ENCODE results near the gene NPFF. TPM values are rescaled to one million over a fixed set of nuclear protein-coding genes. Genes with fewer than 3 reads are reported as not detected.

Gene NPFF
- total and polyA plus RNA-seq, 2 of the 13 experiments (the other 11 are each of a cell fraction or from before 2014, with no cell fraction given) = not detected

DNA sequence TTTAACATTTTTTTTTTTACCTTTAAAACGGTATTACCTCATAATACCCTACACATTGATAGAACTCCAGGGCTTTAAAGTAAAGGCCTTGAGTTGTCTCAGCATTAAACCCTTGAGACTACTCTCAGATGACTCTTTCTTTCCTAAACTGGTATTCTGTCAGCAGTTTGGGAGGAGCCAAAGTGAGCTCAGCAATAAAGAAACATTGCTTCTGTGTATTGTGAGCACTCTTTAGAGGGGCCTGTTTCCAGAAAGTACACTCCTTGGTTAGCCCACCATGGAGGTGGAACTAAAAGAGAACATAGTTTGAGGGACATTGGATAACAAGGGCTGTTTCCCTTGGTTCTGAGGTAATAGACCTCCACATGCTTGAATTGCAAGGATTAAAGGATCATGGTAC, 28.4 kb downstream of the NPFF start:
- FAIRE-seq = no peak
- intact Hi-C loops (cut with micrococcal nuclease; ENCODE audit: unreplicated experiment) = no loop called here
- no peaks in the 10 kb centered on the region for H3K9me3 ChIP-seq (ENCODE audit: low read length)
- no peak overlapping the region for H3K4me3 ChIP-seq (replicated peaks in 1 of 3; ENCODE audit: insufficient read depth in 1 of 3, low read depth in 2 of 3, low read length in 3 of 3)
- H3K4me1 ChIP-seq (ENCODE audit: insufficient read depth, low read length) = no peaks in the 10 kb centered on the region
- no peak for TF ChIP-seq PCBP2 (optimal IDR thresholded peaks at IDR 0.05; ENCODE audit: low read depth, low read length, poor library complexity, severe bottlenecking)
- TF ChIP-seq, protein P1, sequence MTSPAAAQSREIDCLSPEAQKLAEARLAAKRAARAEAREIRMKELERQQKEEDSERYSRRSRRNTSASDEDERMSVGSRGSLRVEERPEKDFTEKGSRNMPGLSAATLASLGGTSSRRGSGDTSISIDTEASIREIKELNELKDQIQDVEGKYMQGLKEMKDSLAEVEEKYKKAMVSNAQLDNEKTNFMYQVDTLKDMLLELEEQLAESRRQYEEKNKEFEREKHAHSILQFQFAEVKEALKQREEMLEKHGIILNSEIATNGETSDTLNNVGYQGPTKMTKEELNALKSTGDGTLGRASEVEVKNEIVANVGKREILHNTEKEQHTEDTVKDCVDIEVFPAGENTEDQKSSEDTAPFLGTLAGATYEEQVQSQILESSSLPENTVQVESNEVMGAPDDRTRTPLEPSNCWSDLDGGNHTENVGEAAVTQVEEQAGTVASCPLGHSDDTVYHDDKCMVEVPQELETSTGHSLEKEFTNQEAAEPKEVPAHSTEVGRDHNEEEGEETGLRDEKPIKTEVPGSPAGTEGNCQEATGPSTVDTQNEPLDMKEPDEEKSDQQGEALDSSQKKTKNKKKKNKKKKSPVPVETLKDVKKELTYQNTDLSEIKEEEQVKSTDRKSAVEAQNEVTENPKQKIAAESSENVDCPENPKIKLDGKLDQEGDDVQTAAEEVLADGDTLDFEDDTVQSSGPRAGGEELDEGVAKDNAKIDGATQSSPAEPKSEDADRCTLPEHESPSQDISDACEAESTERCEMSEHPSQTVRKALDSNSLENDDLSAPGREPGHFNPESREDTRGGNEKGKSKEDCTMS (CRISPR knock-in tag; conservative IDR thresholded peaks at IDR 0.05) = no peak
- H3K9ac ChIP-seq (ENCODE audit: insufficient read depth, low read depth, low read length) = no peak overlapping the region
- CTCF ChIA-PET (ENCODE audit: low intra/inter-chr PET ratio, low total read pairs) = no interaction called here
- no peak overlapping the region for H3K27ac ChIP-seq (ENCODE audit: extremely low read length, insufficient read depth, low read length)
- WGBS (ENCODE audit: low lambda C conversion rate) = 97% methylated on average over 1 of the region's 1 CpG
- H4K20me1 ChIP-seq (ENCODE audit: insufficient read depth, low read length) = peaks cover 27% of the 10 kb centered on the region
- H3K36me3 ChIP-seq (replicated peaks in 1 of 2; ENCODE audit: control insufficient read depth in 1 of 2, insufficient read depth in 2 of 2, low read length in 2 of 2) = peaks cover 26 to 73% of the 10 kb centered on the region in 2 experiments
- BruUV-seq (replicated peaks) = no TSS peak
- DNase-seq (ENCODE audit: low spot score) = no peak
- no peak for ATAC-seq
- H2AFZ ChIP-seq (ENCODE audit: low read length) = no peak overlapping the region
- H3K79me2 ChIP-seq (ENCODE audit: insufficient read depth, low read length) = peaks cover 6% of the 10 kb centered on the region
- in situ Hi-C loops (cut with HindIII; ENCODE audit: extremely low pct_ligation_motif_present, low pct_unique_long_range_greater_than_20kb) = no loop called here
- POLR2A ChIA-PET = interaction anchor here (1.2 to 1.8 kb wide), 3 partner anchors 11 to 22 kb away, joined by 3 to 8 read pairs (median 5); partner anchors contain the start of gene TARBP2
- no peak overlapping the region for H3K4me2 ChIP-seq (ENCODE audit: low read depth, low read length)
- no peaks in the 10 kb centered on the region for H3K27me3 ChIP-seq (ENCODE audit: control insufficient read depth in 1 of 2, insufficient read depth in 2 of 2, low read length in 2 of 2)

DNA sequence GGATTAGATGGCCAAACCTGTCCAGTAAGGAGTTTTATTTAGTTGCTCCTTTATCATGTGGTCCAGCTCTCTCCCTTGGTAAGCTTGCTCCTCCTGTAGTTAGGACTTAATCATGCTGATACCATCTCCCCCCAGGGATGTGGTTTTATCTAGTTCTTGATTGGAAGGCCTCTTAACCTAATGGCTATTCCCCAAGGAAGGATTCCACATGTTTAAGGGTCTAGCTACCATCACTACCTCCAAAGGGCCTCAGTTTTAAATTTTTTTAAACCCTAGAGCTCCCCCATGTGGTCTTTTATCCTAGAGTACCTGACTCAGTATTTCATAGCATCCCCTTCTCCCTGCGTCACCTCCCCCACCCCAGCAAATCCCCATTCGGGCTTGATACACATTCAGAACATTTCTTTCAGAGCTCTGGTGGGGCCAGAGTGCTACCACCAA, 30.5 kb downstream of the NPFF start:
- BruUV-seq (replicated peaks) = no TSS peak
- ChIA-PET POLR2A (interaction anchor here (0.8 to 1.7 kb wide), 4 partner anchors 20 to 97 kb away, joined by 3 to 8 read pairs (median 4); partner anchors contain the start of genes SP1 and TARBP2), CTCF (ENCODE audit: low intra/inter-chr PET ratio, low total read pairs) (no interaction called here)
- peaks cover 38 to 90% of the 10 kb centered on the region in 2 experiments for H3K36me3 ChIP-seq (replicated peaks in 1 of 2; ENCODE audit: control insufficient read depth in 1 of 2, insufficient read depth in 2 of 2, low read length in 2 of 2)
- H3K4me2 ChIP-seq (ENCODE audit: low read depth, low read length) = no peak overlapping the region
- peak; percentile 43 for ATAC-seq
- no peak overlapping the region for H3K27ac ChIP-seq (ENCODE audit: extremely low read length, insufficient read depth, low read length)
- H3K27me3 ChIP-seq (ENCODE audit: control insufficient read depth in 1 of 2, insufficient read depth in 2 of 2, low read length in 2 of 2) = no peaks in the 10 kb centered on the region
- no peaks in the 10 kb centered on the region for H3K4me1 ChIP-seq (ENCODE audit: insufficient read depth, low read length)
- TF ChIP-seq RBFOX2 (IDR thresholded peaks at IDR 0.05; ENCODE audit: low read depth, low read length) = peak; percentile 14; the same call in 1 of the 2 replicates
- no peak for TF ChIP-seq ZNF674 (CRISPR knock-in tag; IDR thresholded peaks at IDR 0.05; ENCODE audit: low read depth)
- TF ChIP-seq RBM22 (optimal IDR thresholded peaks at IDR 0.05; ENCODE audit: low read length) = peak; percentile 59
- peak; percentile 10; the same call in 1 of the 2 replicates for TF ChIP-seq POLR2AphosphoS2 (IDR thresholded peaks at IDR 0.05; ENCODE audit: low read depth, low read length)
- TF ChIP-seq ZNF460 (CRISPR knock-in tag; IDR thresholded peaks at IDR 0.05; ENCODE audit: borderline replicate concordance) = no peak
- TF ChIP-seq ZMYM3 (CRISPR knock-in tag; IDR thresholded peaks at IDR 0.05) = no peak
- TF ChIP-seq, protein P2, sequence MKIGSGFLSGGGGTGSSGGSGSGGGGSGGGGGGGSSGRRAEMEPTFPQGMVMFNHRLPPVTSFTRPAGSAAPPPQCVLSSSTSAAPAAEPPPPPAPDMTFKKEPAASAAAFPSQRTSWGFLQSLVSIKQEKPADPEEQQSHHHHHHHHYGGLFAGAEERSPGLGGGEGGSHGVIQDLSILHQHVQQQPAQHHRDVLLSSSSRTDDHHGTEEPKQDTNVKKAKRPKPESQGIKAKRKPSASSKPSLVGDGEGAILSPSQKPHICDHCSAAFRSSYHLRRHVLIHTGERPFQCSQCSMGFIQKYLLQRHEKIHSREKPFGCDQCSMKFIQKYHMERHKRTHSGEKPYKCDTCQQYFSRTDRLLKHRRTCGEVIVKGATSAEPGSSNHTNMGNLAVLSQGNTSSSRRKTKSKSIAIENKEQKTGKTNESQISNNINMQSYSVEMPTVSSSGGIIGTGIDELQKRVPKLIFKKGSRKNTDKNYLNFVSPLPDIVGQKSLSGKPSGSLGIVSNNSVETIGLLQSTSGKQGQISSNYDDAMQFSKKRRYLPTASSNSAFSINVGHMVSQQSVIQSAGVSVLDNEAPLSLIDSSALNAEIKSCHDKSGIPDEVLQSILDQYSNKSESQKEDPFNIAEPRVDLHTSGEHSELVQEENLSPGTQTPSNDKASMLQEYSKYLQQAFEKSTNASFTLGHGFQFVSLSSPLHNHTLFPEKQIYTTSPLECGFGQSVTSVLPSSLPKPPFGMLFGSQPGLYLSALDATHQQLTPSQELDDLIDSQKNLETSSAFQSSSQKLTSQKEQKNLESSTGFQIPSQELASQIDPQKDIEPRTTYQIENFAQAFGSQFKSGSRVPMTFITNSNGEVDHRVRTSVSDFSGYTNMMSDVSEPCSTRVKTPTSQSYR (CRISPR knock-in tag; IDR thresholded peaks at IDR 0.05; ENCODE audit: borderline replicate concordance) = 0 out of 2 replicates have a peak, but pooled peaks have one; percentile 27
- TF ChIP-seq, protein P3, sequence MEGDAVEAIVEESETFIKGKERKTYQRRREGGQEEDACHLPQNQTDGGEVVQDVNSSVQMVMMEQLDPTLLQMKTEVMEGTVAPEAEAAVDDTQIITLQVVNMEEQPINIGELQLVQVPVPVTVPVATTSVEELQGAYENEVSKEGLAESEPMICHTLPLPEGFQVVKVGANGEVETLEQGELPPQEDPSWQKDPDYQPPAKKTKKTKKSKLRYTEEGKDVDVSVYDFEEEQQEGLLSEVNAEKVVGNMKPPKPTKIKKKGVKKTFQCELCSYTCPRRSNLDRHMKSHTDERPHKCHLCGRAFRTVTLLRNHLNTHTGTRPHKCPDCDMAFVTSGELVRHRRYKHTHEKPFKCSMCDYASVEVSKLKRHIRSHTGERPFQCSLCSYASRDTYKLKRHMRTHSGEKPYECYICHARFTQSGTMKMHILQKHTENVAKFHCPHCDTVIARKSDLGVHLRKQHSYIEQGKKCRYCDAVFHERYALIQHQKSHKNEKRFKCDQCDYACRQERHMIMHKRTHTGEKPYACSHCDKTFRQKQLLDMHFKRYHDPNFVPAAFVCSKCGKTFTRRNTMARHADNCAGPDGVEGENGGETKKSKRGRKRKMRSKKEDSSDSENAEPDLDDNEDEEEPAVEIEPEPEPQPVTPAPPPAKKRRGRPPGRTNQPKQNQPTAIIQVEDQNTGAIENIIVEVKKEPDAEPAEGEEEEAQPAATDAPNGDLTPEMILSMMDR (CRISPR knock-in tag; IDR thresholded peaks at IDR 0.05) = peak; percentile 22
- intact Hi-C loops (cut with micrococcal nuclease; ENCODE audit: unreplicated experiment) (no loop called here), in situ Hi-C loops (cut with HindIII; ENCODE audit: extremely low pct_ligation_motif_present, low pct_unique_long_range_greater_than_20kb) (no loop called here)
- no peaks in the 10 kb centered on the region for H3K9me3 ChIP-seq (ENCODE audit: low read length)
- no peak overlapping the region for H3K4me3 ChIP-seq (replicated peaks in 1 of 3; ENCODE audit: insufficient read depth in 1 of 3, low read depth in 2 of 3, low read length in 3 of 3)
- FAIRE-seq = no peak
- H3K79me2 ChIP-seq (ENCODE audit: insufficient read depth, low read length) = peaks cover 21% of the 10 kb centered on the region
- H3K9ac ChIP-seq (ENCODE audit: insufficient read depth, low read depth, low read length) = no peak overlapping the region
- H2AFZ ChIP-seq (ENCODE audit: low read length) = no peak overlapping the region
- WGBS (ENCODE audit: low lambda C conversion rate) = 91% methylated on average over 2 of the region's 2 CpGs
- DNase-seq (ENCODE audit: low spot score) = no peak
- peaks cover 39% of the 10 kb centered on the region for H4K20me1 ChIP-seq (ENCODE audit: insufficient read depth, low read length)
